ENCODE results near the gene PNPLA1.
A peak's percentile ranks its signal among the peaks of the same experiment; 100 is the strongest.

The PNPLA1 gene

DNA sequence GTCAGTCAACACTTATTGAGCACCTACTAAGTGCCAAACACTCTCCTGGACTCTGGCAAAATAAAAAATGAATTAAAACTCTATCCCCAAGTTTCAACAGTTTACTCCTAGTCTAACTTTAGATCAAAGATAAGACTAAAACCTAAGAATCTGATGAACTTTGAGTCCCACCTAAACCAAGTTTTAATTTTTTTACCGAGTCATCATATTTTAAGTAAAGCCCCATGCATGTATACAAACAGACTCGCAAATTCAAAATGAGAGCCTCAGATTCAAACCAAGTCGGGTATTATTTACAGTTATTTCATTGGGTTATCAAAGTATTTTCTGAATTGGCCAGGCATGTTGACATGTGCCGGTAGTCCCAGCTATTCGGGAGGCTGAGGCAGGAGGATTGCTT is 38.7 kb downstream of the PNPLA1 start:
- Histone ChIP-seq H3K27me3 (replicated peaks; ENCODE audit: control insufficient read depth, insufficient read depth, low read length) (peaks cover 19% of the 10 kb centered on the region), H3K36me3 (ENCODE audit: control insufficient read depth, insufficient read depth, low read length, severe bottlenecking) (no peaks in the 10 kb centered on the region), H3K9ac (ENCODE audit: low read length) (no peak overlapping the region), H3K9me3 (ENCODE audit: control insufficient read depth, low read length) (peaks cover 7% of the 10 kb centered on the region), H3K4me3 (ENCODE audit: low read length) (no peak overlapping the region), H3K4me1 (ENCODE audit: control insufficient read depth, insufficient read depth, low read length) (peaks cover 13% of the 10 kb centered on the region)
- DNase-seq (ENCODE audit: low read depth), result no peak

DNA sequence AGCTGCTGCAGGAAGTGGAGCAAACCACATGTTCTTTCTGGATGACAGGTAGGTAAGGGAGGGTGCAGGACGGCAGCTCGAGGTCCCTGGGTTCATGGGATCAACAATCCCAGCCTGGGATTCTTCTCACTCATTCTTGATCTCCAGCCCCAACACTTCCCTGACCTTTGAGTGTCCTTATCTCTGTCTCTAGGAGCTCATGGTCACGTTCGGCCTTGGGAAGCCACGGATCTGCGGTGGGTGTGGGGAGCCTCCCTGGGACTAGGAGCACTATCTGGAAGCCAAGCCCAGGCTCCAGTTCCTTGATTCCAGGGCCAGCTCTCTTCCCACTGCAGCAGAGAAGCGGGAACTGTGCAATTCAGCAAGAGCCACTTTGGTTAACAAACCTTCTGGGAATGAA is 39.3 kb downstream of the PNPLA1 start:
- DNase-seq (ENCODE audit: low read depth), result no peak
- H3K4me1 ChIP-seq (ENCODE audit: control insufficient read depth, insufficient read depth, low read length), result peaks cover 18% of the 10 kb centered on the region
- peaks cover 19% of the 10 kb centered on the region for H3K27me3 ChIP-seq (replicated peaks; ENCODE audit: control insufficient read depth, insufficient read depth, low read length)
- H3K9me3 ChIP-seq (ENCODE audit: control insufficient read depth, low read length), result peaks cover 7% of the 10 kb centered on the region
- no peaks in the 10 kb centered on the region for H3K36me3 ChIP-seq (ENCODE audit: control insufficient read depth, insufficient read depth, low read length, severe bottlenecking)
- no peak overlapping the region for H3K4me3 ChIP-seq (ENCODE audit: low read length)
- no peak overlapping the region for H3K9ac ChIP-seq (ENCODE audit: low read length)

GRCh38 chr6:36309900-36310299 is 40.0 kb downstream of the PNPLA1 start:
- Histone ChIP-seq H3K36me3 (ENCODE audit: control insufficient read depth, insufficient read depth, low read length, severe bottlenecking) (no peaks in the 10 kb centered on the region), H3K4me1 (ENCODE audit: control insufficient read depth, insufficient read depth, low read length) (peaks cover 21% of the 10 kb centered on the region), H3K4me3 (ENCODE audit: low read length) (no peak overlapping the region), H3K9me3 (ENCODE audit: control insufficient read depth, low read length) (peaks cover 7% of the 10 kb centered on the region), H3K9ac (ENCODE audit: low read length) (no peak overlapping the region), H3K27me3 (replicated peaks; ENCODE audit: control insufficient read depth, insufficient read depth, low read length) (peaks cover 19% of the 10 kb centered on the region)
- DNase-seq (ENCODE audit: low read depth), result no peak

DNA sequence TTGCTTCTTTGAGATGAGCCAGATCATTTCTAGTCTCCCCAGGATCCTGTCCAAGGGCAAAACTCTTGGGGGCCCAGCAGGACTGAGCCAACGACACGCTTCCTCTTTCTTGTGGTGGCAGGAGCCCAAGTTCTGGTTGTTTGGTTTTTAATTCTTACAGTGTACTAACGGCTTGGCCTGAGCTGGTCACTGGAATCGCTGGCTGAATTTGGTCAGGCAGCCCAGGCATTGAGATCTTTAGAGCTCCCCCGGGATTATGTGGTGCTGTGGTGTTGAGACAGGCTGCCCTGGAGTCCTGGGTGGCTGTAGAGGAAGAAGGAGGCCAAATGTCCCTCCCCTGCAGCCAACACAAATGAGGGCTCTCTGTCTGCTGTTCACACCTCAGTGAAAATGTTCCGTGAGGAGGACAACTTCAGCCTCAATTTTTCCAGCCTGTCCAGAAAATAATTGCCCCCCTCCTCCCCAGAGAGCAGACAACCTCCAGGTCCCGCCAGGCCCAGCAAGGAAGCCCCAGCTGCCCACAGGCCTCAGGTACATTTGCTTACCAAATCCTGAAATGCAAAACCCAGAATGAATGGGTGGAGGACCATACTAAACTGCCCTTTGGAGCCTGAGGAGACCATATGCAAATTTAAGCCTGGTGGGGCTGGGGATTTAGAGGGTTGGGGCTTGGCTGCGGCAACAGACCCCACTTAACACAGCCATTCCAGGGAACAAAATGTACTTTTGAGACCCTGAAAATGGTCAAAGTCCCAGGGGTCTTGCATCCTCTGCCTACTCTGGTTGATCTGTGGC is 43.2 kb downstream of the PNPLA1 start:
- Histone ChIP-seq H3K4me3 (ENCODE audit: low read length) (no peak overlapping the region), H3K9ac (ENCODE audit: low read length) (peak overlapping the region; percentile 12), H3K36me3 (ENCODE audit: control insufficient read depth, insufficient read depth, low read length, severe bottlenecking) (no peaks in the 10 kb centered on the region), H3K9me3 (ENCODE audit: control insufficient read depth, low read length) (peaks cover 7% of the 10 kb centered on the region), H3K4me1 (ENCODE audit: control insufficient read depth, insufficient read depth, low read length) (peaks cover 27% of the 10 kb centered on the region), H3K27me3 (replicated peaks; ENCODE audit: control insufficient read depth, insufficient read depth, low read length) (peaks cover 25% of the 10 kb centered on the region)
- no peak for DNase-seq (ENCODE audit: low read depth)

DNA sequence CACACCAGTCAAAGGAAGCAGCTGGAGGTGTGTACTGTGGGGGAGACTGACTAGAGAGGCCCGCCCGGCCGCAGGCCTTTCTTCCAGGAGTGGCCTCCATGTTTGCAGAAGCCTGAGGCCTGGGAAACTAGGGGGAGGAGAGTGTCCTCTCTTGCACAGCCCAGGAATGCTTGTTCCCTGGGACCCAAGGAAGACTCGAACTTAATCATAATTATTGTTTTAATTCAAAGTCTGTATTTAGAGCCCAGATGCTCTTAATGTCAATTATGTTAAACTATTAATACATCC is 43.7 kb downstream of the PNPLA1 start:
- peaks cover 7% of the 10 kb centered on the region for H3K9me3 ChIP-seq (ENCODE audit: control insufficient read depth, low read length)
- peaks cover 27% of the 10 kb centered on the region for H3K4me1 ChIP-seq (ENCODE audit: control insufficient read depth, insufficient read depth, low read length)
- DNase-seq (ENCODE audit: low read depth), result no peak
- peaks cover 28% of the 10 kb centered on the region for H3K27me3 ChIP-seq (replicated peaks; ENCODE audit: control insufficient read depth, insufficient read depth, low read length)
- no peaks in the 10 kb centered on the region for H3K36me3 ChIP-seq (ENCODE audit: control insufficient read depth, insufficient read depth, low read length, severe bottlenecking)
- H3K9ac ChIP-seq (ENCODE audit: low read length), result no peak overlapping the region
- H3K4me3 ChIP-seq (ENCODE audit: low read length), result no peak overlapping the region

- no peak for DNase-seq (ENCODE audit: low read depth)
- peaks cover 31% of the 10 kb centered on the region for H3K27me3 ChIP-seq (replicated peaks; ENCODE audit: control insufficient read depth, insufficient read depth, low read length)
- peaks cover 7% of the 10 kb centered on the region for H3K9me3 ChIP-seq (ENCODE audit: control insufficient read depth, low read length)
- no peaks in the 10 kb centered on the region for H3K36me3 ChIP-seq (ENCODE audit: control insufficient read depth, insufficient read depth, low read length, severe bottlenecking)
- H3K9ac ChIP-seq (ENCODE audit: low read length), result no peak overlapping the region
- H3K4me1 ChIP-seq (ENCODE audit: control insufficient read depth, insufficient read depth, low read length), result peaks cover 27% of the 10 kb centered on the region
- H3K4me3 ChIP-seq (ENCODE audit: low read length), result no peak overlapping the region
Observed at GRCh38 chr6:36314221-36315014, 44.6 kb downstream of the PNPLA1 start.

DNA sequence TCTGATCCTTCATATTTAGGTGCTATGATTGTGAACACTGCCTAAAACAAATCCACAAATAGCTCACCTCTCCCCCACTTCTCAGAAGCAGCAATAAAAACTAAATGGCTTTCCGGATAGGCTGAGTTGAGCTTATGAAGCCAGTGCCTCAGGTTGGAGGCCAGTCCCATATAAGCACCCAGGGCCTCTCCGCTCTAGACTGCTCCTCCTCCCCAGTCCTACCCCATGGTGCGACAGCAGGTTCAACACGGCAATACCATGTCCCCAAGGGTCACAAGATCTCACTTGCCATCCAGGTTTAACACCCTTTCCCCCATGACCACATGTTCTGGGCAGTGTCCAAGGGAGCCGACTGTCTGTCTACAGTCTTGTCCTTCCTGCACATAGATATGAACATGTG is 46.1 kb downstream of the PNPLA1 start:
- DNase-seq (ENCODE audit: low read depth), result no peak
- Histone ChIP-seq H3K4me1 (ENCODE audit: control insufficient read depth, insufficient read depth, low read length) (peaks cover 27% of the 10 kb centered on the region), H3K9me3 (ENCODE audit: control insufficient read depth, low read length) (no peaks in the 10 kb centered on the region), H3K27me3 (replicated peaks; ENCODE audit: control insufficient read depth, insufficient read depth, low read length) (peaks cover 21% of the 10 kb centered on the region), H3K9ac (ENCODE audit: low read length) (no peak overlapping the region), H3K4me3 (ENCODE audit: low read length) (no peak overlapping the region), H3K36me3 (ENCODE audit: control insufficient read depth, insufficient read depth, low read length, severe bottlenecking) (no peaks in the 10 kb centered on the region)

- no peak overlapping the region for H3K4me3 ChIP-seq (ENCODE audit: low read length)
- peaks cover 17% of the 10 kb centered on the region for H3K27me3 ChIP-seq (replicated peaks; ENCODE audit: control insufficient read depth, insufficient read depth, low read length)
- H3K9ac ChIP-seq (ENCODE audit: low read length), result no peak overlapping the region
- H3K36me3 ChIP-seq (ENCODE audit: control insufficient read depth, insufficient read depth, low read length, severe bottlenecking), result no peaks in the 10 kb centered on the region
- DNase-seq (ENCODE audit: low read depth), result no peak
- peaks cover 23% of the 10 kb centered on the region for H3K4me1 ChIP-seq (ENCODE audit: control insufficient read depth, insufficient read depth, low read length)
- H3K9me3 ChIP-seq (ENCODE audit: control insufficient read depth, low read length), result no peaks in the 10 kb centered on the region
Observed at GRCh38 chr6:36317623-36318022, 47.8 kb downstream of the PNPLA1 start.

- no peaks in the 10 kb centered on the region for H3K9me3 ChIP-seq (ENCODE audit: control insufficient read depth, low read length)
- no peak overlapping the region for H3K9ac ChIP-seq (ENCODE audit: low read length)
- H3K4me1 ChIP-seq (ENCODE audit: control insufficient read depth, insufficient read depth, low read length), result peaks cover 12% of the 10 kb centered on the region
- peaks cover 17% of the 10 kb centered on the region for H3K27me3 ChIP-seq (replicated peaks; ENCODE audit: control insufficient read depth, insufficient read depth, low read length)
- H3K36me3 ChIP-seq (ENCODE audit: control insufficient read depth, insufficient read depth, low read length, severe bottlenecking), result no peaks in the 10 kb centered on the region
- no peak for DNase-seq (ENCODE audit: low read depth)
- no peak overlapping the region for H3K4me3 ChIP-seq (ENCODE audit: low read length)
Observed at GRCh38 chr6:36318690-36319435, 49.0 kb downstream of the PNPLA1 start.

DNA sequence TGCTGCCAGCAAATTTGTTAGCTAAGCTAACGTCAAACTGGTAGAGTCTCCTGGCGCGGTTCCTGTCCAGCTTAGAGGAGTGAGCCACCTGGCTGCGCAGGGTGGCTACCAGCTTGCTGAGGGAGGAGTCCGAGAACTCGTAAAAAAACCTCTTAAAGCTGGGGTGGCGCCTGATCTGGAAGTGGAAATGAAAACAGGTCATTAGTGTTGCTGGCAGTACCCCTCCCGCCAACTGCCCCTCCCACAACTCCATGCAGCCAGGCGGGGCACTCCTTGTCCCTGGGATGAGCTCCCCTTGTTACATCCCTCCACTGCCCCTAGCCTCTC is 49.5 kb downstream of the PNPLA1 start:
- H3K36me3 ChIP-seq (ENCODE audit: control insufficient read depth, insufficient read depth, low read length, severe bottlenecking), result no peaks in the 10 kb centered on the region
- no peak overlapping the region for H3K9ac ChIP-seq (ENCODE audit: low read length)
- H3K9me3 ChIP-seq (ENCODE audit: control insufficient read depth, low read length), result no peaks in the 10 kb centered on the region
- DNase-seq (ENCODE audit: low read depth), result no peak
- peaks cover 7% of the 10 kb centered on the region for H3K4me1 ChIP-seq (ENCODE audit: control insufficient read depth, insufficient read depth, low read length)
- H3K4me3 ChIP-seq (ENCODE audit: low read length), result no peak overlapping the region
- H3K27me3 ChIP-seq (replicated peaks; ENCODE audit: control insufficient read depth, insufficient read depth, low read length), result peaks cover 17% of the 10 kb centered on the region

- no peak for DNase-seq (ENCODE audit: low read depth)
- Histone ChIP-seq H3K27me3 (replicated peaks; ENCODE audit: control insufficient read depth, insufficient read depth, low read length) (peaks cover 19% of the 10 kb centered on the region), H3K36me3 (ENCODE audit: control insufficient read depth, insufficient read depth, low read length, severe bottlenecking) (no peaks in the 10 kb centered on the region), H3K9me3 (ENCODE audit: control insufficient read depth, low read length) (no peaks in the 10 kb centered on the region), H3K4me1 (ENCODE audit: control insufficient read depth, insufficient read depth, low read length) (peaks cover 6% of the 10 kb centered on the region), H3K4me3 (ENCODE audit: low read length) (no peak overlapping the region), H3K9ac (ENCODE audit: low read length) (no peak overlapping the region)
Observed at GRCh38 chr6:36319821-36320220, 50.0 kb downstream of the PNPLA1 start.
